ENCODE data around the gene CYP2B6.

DNA sequence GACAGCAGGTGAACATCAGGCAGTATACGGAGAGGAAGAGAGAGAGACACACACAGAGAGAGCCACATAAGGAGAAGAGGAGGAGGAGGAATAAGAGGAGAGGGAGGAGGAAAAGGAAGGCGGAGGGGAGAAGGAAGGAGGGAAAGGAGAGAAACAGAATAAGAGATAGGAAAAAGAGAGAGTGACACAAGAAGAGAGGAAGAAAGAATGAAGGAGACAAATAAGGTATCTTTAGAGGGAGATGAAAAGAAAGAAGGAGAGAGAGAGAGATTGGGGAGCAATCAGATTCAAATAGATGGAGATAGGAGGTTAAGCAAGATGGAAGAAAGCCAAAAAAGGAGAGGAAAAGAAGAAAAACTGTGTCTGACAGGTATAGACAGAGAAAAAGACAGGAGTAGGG is 44.0 kb upstream of the CYP2B6 start:
- TF ChIP-seq, protein P1, sequence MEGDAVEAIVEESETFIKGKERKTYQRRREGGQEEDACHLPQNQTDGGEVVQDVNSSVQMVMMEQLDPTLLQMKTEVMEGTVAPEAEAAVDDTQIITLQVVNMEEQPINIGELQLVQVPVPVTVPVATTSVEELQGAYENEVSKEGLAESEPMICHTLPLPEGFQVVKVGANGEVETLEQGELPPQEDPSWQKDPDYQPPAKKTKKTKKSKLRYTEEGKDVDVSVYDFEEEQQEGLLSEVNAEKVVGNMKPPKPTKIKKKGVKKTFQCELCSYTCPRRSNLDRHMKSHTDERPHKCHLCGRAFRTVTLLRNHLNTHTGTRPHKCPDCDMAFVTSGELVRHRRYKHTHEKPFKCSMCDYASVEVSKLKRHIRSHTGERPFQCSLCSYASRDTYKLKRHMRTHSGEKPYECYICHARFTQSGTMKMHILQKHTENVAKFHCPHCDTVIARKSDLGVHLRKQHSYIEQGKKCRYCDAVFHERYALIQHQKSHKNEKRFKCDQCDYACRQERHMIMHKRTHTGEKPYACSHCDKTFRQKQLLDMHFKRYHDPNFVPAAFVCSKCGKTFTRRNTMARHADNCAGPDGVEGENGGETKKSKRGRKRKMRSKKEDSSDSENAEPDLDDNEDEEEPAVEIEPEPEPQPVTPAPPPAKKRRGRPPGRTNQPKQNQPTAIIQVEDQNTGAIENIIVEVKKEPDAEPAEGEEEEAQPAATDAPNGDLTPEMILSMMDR (IDR thresholded peaks at IDR 0.05): no peak
- no peak for TF ChIP-seq POLR2A (IDR thresholded peaks at IDR 0.05)
